HG02885 (cell line): ENCODE measurements around the gene SFXN5.

ENCODE experiments used
- ATAC-seq: cut with Tn5 transposase; IDR thresholded peaks from one replicate; pipeline ENCODE4 v1.9.1; 2021; ENCODE audit warnings: mild to moderate bottlenecking; ENCODE audit not compliant: unreplicated experiment, poor library complexity

The SFXN5 gene

GRCh38 chr2:72999729-73000725, 71.5 kb downstream of the SFXN5 start:
- ATAC-seq, result no peak

GRCh38 chr2:72998724-72999123, 72.8 kb downstream of the SFXN5 start:
- ATAC-seq, result no peak

DNA sequence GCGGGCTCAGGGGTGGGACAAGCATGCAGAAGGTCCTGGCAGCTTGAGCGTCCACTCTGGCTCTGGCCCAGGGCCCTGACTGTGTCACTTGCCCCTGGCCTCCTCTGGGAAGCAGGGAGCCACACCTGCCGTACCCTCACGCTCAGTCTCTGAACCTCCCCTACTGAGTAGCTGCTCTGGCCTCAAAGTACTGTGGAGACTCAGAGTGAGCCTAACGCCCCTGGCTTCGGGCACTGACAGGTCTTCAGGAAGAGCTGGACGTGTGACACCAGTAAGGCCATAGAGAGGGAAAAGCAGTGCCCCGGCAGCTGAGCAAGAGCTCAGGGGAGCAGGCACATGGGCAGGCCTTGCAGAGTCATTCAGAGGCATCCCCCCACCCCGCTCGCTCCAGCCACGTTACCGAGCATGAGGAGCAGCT, 73.3 kb downstream of the SFXN5 start:
- no peak for ATAC-seq

- ATAC-seq, result no peak
Observed at GRCh38 chr2:72996117-72996502, 75.4 kb downstream of the SFXN5 start.

GRCh38 chr2:72995430-72996116, 75.9 kb downstream of the SFXN5 start:
- no peak for ATAC-seq

DNA sequence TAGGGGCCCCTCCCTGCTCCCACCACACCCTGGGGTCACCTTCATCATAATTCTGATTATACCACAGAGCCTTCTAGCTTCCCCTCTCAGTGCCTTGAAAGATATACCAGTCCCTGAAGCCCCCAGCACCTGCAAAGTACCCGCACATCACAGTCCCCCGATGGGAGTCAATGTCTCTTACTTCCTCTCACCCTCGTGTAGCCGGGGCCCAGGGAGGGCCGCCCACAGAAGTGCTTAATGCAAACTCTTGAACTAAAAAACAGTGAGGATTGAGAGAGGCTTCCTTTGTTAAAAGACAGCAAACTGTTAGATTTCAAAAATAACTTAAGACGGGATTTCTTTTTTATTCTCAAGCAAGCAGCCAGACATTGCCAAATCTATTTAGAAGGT, 76.5 kb downstream of the SFXN5 start:
- no peak for ATAC-seq

DNA sequence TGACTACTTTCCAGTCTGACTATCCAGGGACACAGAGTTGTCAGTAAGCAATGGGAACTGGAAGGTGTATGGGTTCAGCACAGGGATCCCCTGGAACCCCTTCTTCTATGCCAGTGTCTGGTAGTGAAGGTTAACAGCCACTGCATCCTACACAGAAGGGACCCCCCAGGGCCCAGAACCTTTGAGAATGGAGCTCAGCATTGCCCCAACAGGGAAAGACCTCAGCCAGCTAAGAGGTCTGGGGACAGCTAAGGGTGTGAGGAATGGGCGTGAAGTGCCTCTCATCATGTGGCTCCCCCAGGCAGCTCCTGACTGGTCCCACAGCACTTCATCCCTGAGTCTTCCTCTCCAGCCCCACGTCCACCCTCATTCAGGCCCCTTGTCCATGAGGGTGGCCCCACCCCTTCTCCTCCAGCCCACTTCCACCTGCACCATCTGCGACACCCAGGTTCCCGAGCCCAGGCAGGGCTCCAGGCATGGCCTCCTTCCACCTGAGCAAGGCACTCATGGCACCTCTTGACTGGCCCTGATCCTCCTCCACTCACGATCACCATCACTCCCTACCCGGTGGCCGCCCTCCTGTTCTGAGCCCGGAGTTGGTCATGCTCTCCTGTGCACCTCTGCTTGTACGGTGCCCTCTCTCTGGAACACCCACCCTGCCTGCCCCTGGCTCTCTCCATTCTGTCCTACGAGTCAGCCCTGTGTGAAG, 77.1 kb downstream of the SFXN5 start:
- no peak for ATAC-seq

GRCh38 chr2:72993933-72994280, 77.6 kb downstream of the SFXN5 start:
- ATAC-seq, result no peak

DNA sequence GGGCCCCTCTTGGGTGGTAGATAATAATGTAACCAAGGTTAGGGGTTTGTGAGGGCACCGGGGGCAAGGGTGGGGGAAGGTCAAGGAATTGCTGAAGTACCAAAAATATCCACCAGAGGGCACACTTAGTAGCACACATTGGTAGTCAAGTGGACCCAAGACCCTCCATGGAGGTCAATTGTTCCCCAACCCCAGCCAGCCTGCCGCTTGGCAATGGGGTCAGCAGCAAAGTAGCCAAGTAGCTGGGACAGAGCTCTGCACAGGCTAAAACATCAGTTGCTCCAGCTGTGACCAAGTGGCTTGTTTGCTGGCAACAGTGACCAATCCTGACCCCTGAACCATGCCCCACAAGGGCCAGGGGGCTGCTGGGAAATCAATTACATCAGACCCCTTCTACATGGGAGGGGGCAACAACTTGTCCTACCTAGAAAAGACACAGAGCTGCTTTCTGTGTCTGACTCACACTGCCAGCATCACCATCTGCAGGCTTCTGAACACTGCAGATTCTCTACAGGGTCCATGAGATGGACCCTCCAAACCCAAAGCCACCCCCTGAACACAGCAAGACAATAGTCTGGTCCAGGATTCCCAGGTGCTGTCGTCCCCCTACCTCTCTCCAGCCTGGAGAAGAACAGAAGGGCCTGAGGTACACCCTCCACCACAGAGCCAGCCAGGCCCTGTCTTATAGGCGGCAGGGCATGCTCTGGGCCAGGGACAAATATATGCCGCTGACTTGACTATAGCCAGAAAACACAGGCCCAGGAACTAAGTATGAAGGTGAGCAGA, 78.2 kb downstream of the SFXN5 start:
- ATAC-seq, result no peak

GRCh38 chr2:72992734-72993102, 78.8 kb downstream of the SFXN5 start:
- no peak for ATAC-seq

- ATAC-seq, result no peak
Observed at GRCh38 chr2:72991980-72992733, 79.4 kb downstream of the SFXN5 start.

- ATAC-seq, result no peak
Observed at GRCh38 chr2:72991439-72991725, 80.1 kb downstream of the SFXN5 start.

DNA sequence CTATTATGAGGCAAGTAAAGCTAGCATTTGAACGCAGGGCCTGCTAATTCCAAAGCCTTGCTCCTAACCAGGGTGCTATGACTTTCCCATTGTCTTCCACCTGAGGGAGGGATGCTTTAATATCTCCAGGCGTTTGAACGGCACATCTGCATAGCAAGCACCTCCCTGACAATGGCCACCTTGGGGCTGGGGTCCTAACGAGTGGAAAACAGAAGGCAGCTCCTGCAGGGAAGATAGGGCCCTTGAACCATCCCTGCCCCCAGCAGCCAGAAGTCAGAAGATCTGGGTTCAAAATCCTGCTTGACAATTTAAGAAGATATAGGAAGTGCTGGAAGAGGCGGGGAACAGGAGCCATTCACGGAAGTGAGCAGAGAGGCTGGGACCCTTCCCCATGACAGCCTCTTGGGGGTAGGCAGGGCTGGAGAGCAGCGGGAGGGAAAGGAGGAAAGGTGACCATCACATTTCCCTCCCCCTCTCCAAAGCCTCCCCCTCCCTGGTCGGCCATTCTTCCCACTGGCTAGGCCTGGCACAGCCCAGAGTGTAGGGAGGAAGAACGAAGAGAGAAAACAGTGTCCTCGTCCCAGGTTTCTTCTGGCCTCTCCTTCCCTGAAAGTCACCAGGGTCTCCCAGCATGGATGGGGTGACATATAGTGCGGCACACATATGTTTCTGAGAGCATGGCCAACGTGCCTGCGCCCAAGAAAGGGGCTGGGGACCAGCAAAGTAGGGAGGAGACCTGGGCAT, 80.6 kb downstream of the SFXN5 start:
- ATAC-seq, result no peak

- no peak for ATAC-seq
Observed at GRCh38 chr2:72989770-72990556, 81.5 kb downstream of the SFXN5 start.

DNA sequence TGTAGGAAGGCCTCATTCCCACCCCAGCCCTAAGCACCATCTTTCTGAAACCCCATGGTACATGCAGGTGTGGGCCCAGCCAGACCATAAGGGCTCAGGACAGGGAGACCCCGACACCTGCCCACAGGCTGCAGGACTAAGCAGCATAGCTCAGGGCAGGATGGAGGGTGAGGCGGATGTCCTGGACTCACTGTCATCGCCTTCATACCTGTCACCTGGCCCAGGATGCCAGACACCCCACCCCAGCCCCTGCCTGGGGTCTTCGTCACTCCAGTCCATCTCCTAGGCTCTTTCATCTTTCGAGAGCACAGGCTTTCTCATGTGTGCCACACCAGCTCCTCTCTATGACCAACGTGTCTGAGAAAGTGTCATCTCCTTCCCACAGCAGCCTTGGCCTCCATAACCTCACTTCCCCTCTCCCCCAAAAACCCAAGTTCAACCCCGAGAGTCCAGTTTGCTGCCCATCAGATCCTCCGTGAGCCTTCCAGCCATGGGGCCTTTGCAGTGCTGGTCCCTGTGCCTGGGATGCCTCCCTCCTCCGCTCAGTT, 82.7 kb downstream of the SFXN5 start:
- ATAC-seq, result no peak

- ATAC-seq, result no peak
Observed at GRCh38 chr2:72988041-72988440, 83.5 kb downstream of the SFXN5 start.

- ATAC-seq, result no peak
Observed at GRCh38 chr2:72985891-72986683, 85.4 kb downstream of the SFXN5 start.
